Left ventricle myocardium inferior (tissue), 1 donor: ENCODE measurements around the gene SNAP29. TPM values are rescaled to one million over a fixed set of nuclear protein-coding genes. Genes with fewer than 3 reads are reported as not detected.
"Not testable (repeated sequence)": the region's sequence is repeated elsewhere in the genome, so short reads cannot be mapped to it uniquely, and the experiment has no call there.

Source experiments
- DNase-seq: peaks from one replicate; pipeline ENCODE4 v3.0.0-alpha.2; 2020
- H3K27ac ChIP-seq: fragments of 200-600 bp; replicated peaks from 2 replicates; pipeline ENCODE4 v1.8.0; 2021
- H3K27me3 ChIP-seq: fragments of 200-600 bp; 2 replicates; pipeline ENCODE4 v1.8.0; 2021; ENCODE audit warnings: low read depth
- H3K36me3 ChIP-seq: fragments of 200-600 bp; 2 replicates; pipeline ENCODE4 v1.8.0; 2021
- H3K4me1 ChIP-seq: fragments of 200-600 bp; 2 replicates; pipeline ENCODE4 v1.8.0; 2021
- H3K4me3 ChIP-seq: fragments of 200-600 bp; 2 replicates; pipeline ENCODE4 v1.8.0; 2021; ENCODE audit warnings: mild to moderate bottlenecking, moderate library complexity
- H3K9me3 ChIP-seq: fragments of 200-600 bp; replicated peaks from 2 replicates; pipeline ENCODE4 v1.8.0; 2021
- CTCF ChIP-seq: fragments of 200-600 bp; IDR thresholded peaks from 2 replicates; pipeline ENCODE4 v1.8.0; 2021; ENCODE audit warnings: antibody characterized with exemption, mild to moderate bottlenecking, borderline replicate concordance
- intact Hi-C: fragments of 100-400 bp; cut with micrococcal nuclease; formaldehyde crosslinking; loops from one replicate; pipeline ENCODE4 v1.11.0; 2022
- total RNA-seq: library from RNA; stranded (reverse); fragmentation: NEBNext Ultra II Directional; extraction: Animal tissue kit (Norgen Biotek cat#: 25700); gene quantifications from one replicate; pipeline ENCODE4 v1.2.1, GENCODE V29; 2021
- donor health status: DM: no; HTN: yes; CAD: no; lungs with severe emphysema.

The SNAP29 gene
- total RNA-seq, 1 donor from 2014 or later, result 25.8 TPM

GRCh38 chr22:20829491-20830134, 29.2 kb upstream of the SNAP29 start:
- H3K27me3 ChIP-seq, result no peaks in the 10 kb centered on the region
- H3K36me3 ChIP-seq, result peaks cover 83% of the 10 kb centered on the region
- H3K4me3 ChIP-seq, result no peak overlapping the region
- H3K27ac ChIP-seq, result no peak overlapping the region
- H3K9me3 ChIP-seq, result no peaks in the 10 kb centered on the region
- no peaks in the 10 kb centered on the region for H3K4me1 ChIP-seq
- no peak for TF ChIP-seq CTCF
- no peak for DNase-seq
- intact Hi-C loops, result no loop called here

GRCh38 chr22:20833225-20833665, 25.6 kb upstream of the SNAP29 start:
- Histone ChIP-seq H3K4me1 (no peaks in the 10 kb centered on the region), H3K27ac (no peak overlapping the region), H3K9me3 (no peaks in the 10 kb centered on the region), H3K27me3 (no peaks in the 10 kb centered on the region), H3K4me3 (no peak overlapping the region), H3K36me3 (peaks cover 61% of the 10 kb centered on the region)
- no peak for DNase-seq
- intact Hi-C loops, result no loop called here
- no peak for TF ChIP-seq CTCF

- no peak for DNase-seq
- Histone ChIP-seq H3K36me3 (peaks cover 52% of the 10 kb centered on the region), H3K4me3 (no peak overlapping the region), H3K27me3 (no peaks in the 10 kb centered on the region), H3K9me3 (no peaks in the 10 kb centered on the region), H3K27ac (no peak overlapping the region), H3K4me1 (no peaks in the 10 kb centered on the region)
- intact Hi-C loops, result no loop called here
- TF ChIP-seq CTCF, result no peak
Observed at GRCh38 chr22:20834206-20834605, 24.6 kb upstream of the SNAP29 start.

- Histone ChIP-seq H3K9me3 (no peaks in the 10 kb centered on the region), H3K4me3 (no peak overlapping the region), H3K4me1 (no peaks in the 10 kb centered on the region), H3K36me3 (peaks cover 49% of the 10 kb centered on the region), H3K27ac (no peak overlapping the region), H3K27me3 (no peaks in the 10 kb centered on the region)
- intact Hi-C loops, result no loop called here
- DNase-seq, result no peak
- TF ChIP-seq CTCF, result no peak
Observed at GRCh38 chr22:20834725-20835124, 24.1 kb upstream of the SNAP29 start.

- no peaks in the 10 kb centered on the region for H3K9me3 ChIP-seq
- H3K4me3 ChIP-seq, result no peak overlapping the region
- no peaks in the 10 kb centered on the region for H3K27me3 ChIP-seq
- H3K36me3 ChIP-seq, result peaks cover 25% of the 10 kb centered on the region
- peaks cover 17% of the 10 kb centered on the region for H3K4me1 ChIP-seq
- no peak overlapping the region for H3K27ac ChIP-seq
- intact Hi-C loops, result no loop called here
- TF ChIP-seq CTCF, result no peak
- no peak for DNase-seq
Observed at GRCh38 chr22:20836987-20837823, 21.6 kb upstream of the SNAP29 start.

- H3K27ac ChIP-seq, H3K36me3 ChIP-seq, DNase-seq, H3K4me3 ChIP-seq, intact Hi-C loops, H3K27me3 ChIP-seq, H3K9me3 ChIP-seq: not testable (repeated sequence)
- H3K4me1 ChIP-seq, result peaks cover 24% of the 10 kb centered on the region
Observed at GRCh38 chr22:20839354-20839753, 19.5 kb upstream of the SNAP29 start.
